NCI-H187 treated with DMSO at 0.1 percent for 48 hours (cell line): ENCODE results near the gene GPR141.

ENCODE experiments used
- DNase-seq: peaks from one replicate; lab custom pipeline; 2025; lab: John Stamatoyannopoulos, UW

The GPR141 gene, protein sequence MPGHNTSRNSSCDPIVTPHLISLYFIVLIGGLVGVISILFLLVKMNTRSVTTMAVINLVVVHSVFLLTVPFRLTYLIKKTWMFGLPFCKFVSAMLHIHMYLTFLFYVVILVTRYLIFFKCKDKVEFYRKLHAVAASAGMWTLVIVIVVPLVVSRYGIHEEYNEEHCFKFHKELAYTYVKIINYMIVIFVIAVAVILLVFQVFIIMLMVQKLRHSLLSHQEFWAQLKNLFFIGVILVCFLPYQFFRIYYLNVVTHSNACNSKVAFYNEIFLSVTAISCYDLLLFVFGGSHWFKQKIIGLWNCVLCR

GRCh38 chr7:37683246-37684120 lies at the start of gene GPR141:
Gene GPR141, plus strand, starts transcription at chr7:37683766. Its CDS starts 56,628 bp downstream, at chr7:37740394.
- DNase-seq: peak; percentile 62

- no peak for DNase-seq
Observed at GRCh38 chr7:37635346-37635745, 48.2 kb upstream of the GPR141 start.

GRCh38 chr7:37642028-37642540 lies 41.5 kb upstream of the GPR141 start:
- DNase-seq: no peak

GRCh38 chr7:37643876-37644275 lies 39.7 kb upstream of the GPR141 start:
- DNase-seq: no peak

- no peak for DNase-seq
Observed at GRCh38 chr7:37645282-37646050, 38.1 kb upstream of the GPR141 start.

DNA sequence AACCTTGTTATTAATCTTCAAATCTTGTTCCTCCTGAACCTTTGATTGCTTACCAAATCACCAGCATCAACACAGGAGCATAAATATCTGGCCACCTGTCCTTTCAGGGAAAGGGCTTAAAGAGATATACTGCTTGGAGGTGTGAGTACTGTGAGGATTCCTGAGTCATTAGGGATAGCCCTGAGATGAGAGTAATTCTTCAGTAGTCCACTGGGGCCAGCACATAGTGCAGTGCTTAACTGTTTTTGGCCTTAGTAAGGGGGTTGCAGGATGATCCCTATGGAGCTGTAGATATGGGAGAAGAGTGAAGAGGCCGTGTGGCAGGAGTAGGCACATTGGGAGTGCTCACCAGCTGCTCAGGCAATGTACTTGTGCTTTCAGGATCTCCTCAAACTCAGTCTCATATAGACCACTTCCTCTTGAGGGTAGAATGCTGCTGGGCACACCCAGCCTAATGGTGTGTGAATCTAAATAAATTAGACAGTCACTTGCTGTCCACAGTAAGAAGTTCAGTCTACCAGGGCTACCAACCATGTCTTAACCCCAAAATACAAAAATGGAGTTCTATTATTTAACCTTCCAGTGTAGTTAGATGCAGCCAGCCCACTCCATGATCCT lies 26.5 kb upstream of the GPR141 start:
- no peak for DNase-seq

DNA sequence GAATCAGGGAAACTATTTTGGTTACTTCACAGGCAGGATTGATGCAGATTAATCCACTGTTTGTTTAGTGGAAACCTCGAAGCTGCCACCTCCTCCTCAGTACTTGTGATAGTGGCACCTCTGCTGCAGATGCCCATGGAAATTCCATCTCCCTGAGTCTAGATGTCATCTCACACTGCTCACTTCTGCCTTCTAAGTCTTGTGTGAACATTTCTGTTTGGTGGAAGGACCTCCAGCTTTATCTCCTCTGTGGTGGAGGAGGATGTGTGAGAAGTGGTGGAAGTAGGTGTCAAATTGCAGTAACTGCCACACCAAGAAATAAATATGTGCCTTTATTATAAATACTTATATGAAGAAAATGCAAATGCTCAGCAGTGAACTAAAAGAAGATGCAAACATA lies 25.8 kb upstream of the GPR141 start:
- DNase-seq: no peak

- no peak for DNase-seq
Observed at GRCh38 chr7:37659971-37660565, 23.5 kb upstream of the GPR141 start.

GRCh38 chr7:37660614-37661013 lies 23.0 kb upstream of the GPR141 start:
- no peak for DNase-seq

GRCh38 chr7:37663693-37664092 lies 19.9 kb upstream of the GPR141 start:
- no peak for DNase-seq

DNA sequence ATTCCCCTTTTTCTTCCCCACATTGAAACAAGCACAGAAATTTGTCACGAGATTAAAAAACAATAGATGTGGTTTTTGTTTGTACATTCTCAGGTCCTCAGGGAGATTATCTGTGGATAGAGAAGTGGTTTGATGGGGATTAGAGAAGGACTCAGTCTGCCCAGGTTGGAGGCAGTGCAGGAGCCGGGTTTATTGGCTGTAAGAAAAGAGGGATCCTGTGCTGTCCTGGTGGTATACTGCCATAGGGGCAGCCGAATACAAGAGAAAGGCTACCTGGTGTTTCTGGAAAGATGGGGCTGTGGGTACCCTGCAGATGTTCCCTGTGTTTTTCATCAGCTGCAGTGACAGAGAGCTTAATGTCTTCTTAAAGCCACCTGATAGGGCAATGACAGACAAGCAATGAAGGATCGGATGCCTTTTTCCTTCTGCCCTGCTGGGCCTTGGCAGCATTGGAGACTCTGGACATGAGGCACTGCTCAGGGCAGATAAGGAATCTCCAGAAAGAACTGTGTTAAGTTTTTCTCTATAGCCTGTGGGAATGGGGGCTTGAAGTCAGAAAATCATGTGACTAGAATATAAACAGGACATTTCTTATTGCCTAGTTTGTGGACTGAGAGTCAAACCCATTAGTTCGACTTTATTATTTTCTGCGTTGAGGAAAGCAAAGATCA lies 18.1 kb upstream of the GPR141 start:
- DNase-seq: no peak

- DNase-seq: no peak
Observed at GRCh38 chr7:37666026-37666799, 17.4 kb upstream of the GPR141 start.

- no peak for DNase-seq
Observed at GRCh38 chr7:37669818-37670217, 13.7 kb upstream of the GPR141 start.

- no peak for DNase-seq
Observed at GRCh38 chr7:37670436-37670835, 13.1 kb upstream of the GPR141 start.

DNA sequence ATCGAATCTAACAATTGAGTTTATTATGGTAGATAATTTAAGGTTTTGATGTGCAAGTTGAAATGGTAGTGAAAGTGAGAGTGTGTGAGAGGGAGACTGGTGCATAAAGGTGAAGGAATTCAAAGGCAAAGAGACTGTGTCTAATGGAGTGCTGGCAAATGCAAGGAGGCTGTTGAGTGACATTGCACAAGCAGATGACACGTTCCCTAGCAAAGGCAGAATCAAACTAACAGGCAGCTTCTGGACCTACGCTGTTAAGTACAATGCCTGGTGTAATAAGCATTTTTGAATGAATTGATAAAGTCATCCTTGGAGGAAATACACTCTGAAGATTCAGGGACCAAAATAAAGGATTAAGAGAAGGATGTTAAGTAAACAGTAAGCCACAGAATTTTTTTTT lies 11.7 kb upstream of the GPR141 start:
- DNase-seq: no peak

GRCh38 chr7:37672926-37673325 lies 10.6 kb upstream of the GPR141 start:
- DNase-seq: no peak

GRCh38 chr7:37673523-37673922 lies 10.0 kb upstream of the GPR141 start:
- DNase-seq: no peak

GRCh38 chr7:37674531-37674930 lies 9.0 kb upstream of the GPR141 start:
- no peak for DNase-seq

- no peak for DNase-seq
Observed at GRCh38 chr7:37675749-37676148, 7.8 kb upstream of the GPR141 start.

GRCh38 chr7:37684927-37685326 lies 1.4 kb downstream of the GPR141 start:
- DNase-seq: no peak
